ENCODE measurements around the gene C20orf141.

C20orf141 gene

GRCh38 chr20:2846698-2847097 lies 31.9 kb downstream of the C20orf141 start:
- no peak for DNase-seq (ENCODE audit: low read depth in 3 of 3, low spot score in 1 of 3)

GRCh38 chr20:2847802-2848201 lies 33.0 kb downstream of the C20orf141 start:
- DNase-seq (ENCODE audit: low read depth in 3 of 3, low spot score in 1 of 3): no peak

- DNase-seq (ENCODE audit: low read depth in 3 of 3, low spot score in 1 of 3): no peak
Measured at GRCh38 chr20:2849529-2849928, 34.7 kb downstream of the C20orf141 start.

- DNase-seq (ENCODE audit: low read depth in 3 of 3, low spot score in 1 of 3): no peak
Measured at GRCh38 chr20:2851086-2851485, 36.3 kb downstream of the C20orf141 start.

- no peak for DNase-seq (ENCODE audit: low read depth in 3 of 3, low spot score in 1 of 3)
Measured at GRCh38 chr20:2858591-2858990, 43.8 kb downstream of the C20orf141 start.

GRCh38 chr20:2859330-2860121 lies 44.7 kb downstream of the C20orf141 start:
- DNase-seq (ENCODE audit: low read depth in 3 of 3, low spot score in 1 of 3): no peak

GRCh38 chr20:2864626-2865025 lies 49.8 kb downstream of the C20orf141 start:
- no peak for DNase-seq (ENCODE audit: low read depth in 3 of 3, low spot score in 1 of 3)

GRCh38 chr20:2865101-2865500 lies 50.3 kb downstream of the C20orf141 start:
- DNase-seq (ENCODE audit: low read depth in 3 of 3, low spot score in 1 of 3): no peak

All from stimulated activated CD4-positive, alpha-beta T cell treated with anti-CD3 and anti-CD28 coated beads, TNF-alpha, amount 100 ng/mL, for 1 hour (primary cell).